ENCODE data around the gene CYLC1. TPM values are rescaled to one million over a fixed set of nuclear protein-coding genes. Genes with fewer than 3 reads are reported as not detected.

CYLC1 gene
- total RNA-seq, 1 experiment from 2014 or later, result not detected

DNA sequence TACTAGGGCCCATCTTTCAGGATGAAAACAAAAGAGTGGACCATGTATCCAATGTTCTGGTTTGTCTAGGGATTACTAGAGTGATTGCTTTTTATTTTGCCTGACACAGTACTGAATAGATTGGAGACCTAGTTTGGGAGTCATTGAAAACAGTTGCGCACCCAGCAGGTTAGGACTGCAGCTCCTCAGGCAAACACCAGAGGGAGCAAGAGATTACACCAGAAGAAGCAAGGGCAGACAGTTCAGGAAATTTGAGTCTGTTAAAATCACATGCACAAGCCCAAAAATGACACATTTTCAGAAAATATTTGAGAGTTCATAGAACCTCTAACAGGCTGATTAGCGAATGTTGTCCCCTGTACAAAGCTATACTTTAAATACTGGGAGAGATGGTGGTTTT lies 55.6 kb downstream of the CYLC1 start:
- intact Hi-C loops (cut with micrococcal nuclease), result no loop called here

DNA sequence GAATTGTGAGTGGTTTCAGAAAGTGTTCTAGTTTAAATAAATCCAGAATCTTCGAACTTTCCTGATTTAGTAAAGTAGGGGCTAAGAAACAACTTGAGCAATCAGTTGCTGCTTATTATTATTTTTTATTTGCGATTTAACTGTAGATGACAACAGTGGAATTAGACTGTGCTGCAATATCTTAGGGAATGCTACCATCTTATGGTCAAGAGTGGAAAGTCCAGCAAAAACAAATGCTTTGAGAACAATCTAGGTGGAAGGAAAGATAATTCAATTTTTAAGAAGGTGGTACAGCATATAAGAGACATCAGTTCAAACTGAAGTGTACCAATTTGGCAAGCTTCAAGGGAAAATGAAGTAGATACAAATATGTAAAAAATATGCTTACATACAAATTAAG lies 73.3 kb downstream of the CYLC1 start:
- Mint-ChIP-seq H3K4me1 (ENCODE audit: insufficient read depth, unreplicated experiment) (peaks cover 7% of the 10 kb centered on the region), H3K27ac (ENCODE audit: low read depth, unreplicated experiment) (no peak overlapping the region), H3K4me3 (ENCODE audit: unreplicated experiment) (no peak overlapping the region), H3K9me3 (ENCODE audit: unreplicated experiment) (no peaks in the 10 kb centered on the region), H3K36me3 (ENCODE audit: insufficient read depth, unreplicated experiment) (no peaks in the 10 kb centered on the region), H3K27me3 (ENCODE audit: insufficient read depth, unreplicated experiment) (no peaks in the 10 kb centered on the region)
- BruUV-seq (replicated peaks), result no TSS peak
- ChIA-PET CTCF (interaction anchor here (0.7 kb wide), 1 partner anchor 1714 kb away, joined by 3 read pairs; no protein-coding TSS in a partner anchor), POLR2A (no interaction called here)
- intact Hi-C loops (cut with micrococcal nuclease), result no loop called here
- DNase-seq (ENCODE audit: unreplicated experiment), result peak; percentile 15
- TF ChIP-seq, protein P1, sequence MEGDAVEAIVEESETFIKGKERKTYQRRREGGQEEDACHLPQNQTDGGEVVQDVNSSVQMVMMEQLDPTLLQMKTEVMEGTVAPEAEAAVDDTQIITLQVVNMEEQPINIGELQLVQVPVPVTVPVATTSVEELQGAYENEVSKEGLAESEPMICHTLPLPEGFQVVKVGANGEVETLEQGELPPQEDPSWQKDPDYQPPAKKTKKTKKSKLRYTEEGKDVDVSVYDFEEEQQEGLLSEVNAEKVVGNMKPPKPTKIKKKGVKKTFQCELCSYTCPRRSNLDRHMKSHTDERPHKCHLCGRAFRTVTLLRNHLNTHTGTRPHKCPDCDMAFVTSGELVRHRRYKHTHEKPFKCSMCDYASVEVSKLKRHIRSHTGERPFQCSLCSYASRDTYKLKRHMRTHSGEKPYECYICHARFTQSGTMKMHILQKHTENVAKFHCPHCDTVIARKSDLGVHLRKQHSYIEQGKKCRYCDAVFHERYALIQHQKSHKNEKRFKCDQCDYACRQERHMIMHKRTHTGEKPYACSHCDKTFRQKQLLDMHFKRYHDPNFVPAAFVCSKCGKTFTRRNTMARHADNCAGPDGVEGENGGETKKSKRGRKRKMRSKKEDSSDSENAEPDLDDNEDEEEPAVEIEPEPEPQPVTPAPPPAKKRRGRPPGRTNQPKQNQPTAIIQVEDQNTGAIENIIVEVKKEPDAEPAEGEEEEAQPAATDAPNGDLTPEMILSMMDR (IDR thresholded peaks at IDR 0.05; ENCODE audit: unreplicated experiment), result peak; percentile 32

More for the DNA sequence above, 55.6 kb downstream of the CYLC1 start:
- TF ChIP-seq, protein P1 (IDR thresholded peaks at IDR 0.05; ENCODE audit: unreplicated experiment), result peak; percentile 47
- ChIA-PET POLR2A (no interaction called here), CTCF (interaction anchor here (0.6 to 1.2 kb wide), 6 partner anchors 12 to 1138 kb away, joined by 3 to 6 read pairs (median 4); no protein-coding TSS in a partner anchor)
- Mint-ChIP-seq H3K36me3 (ENCODE audit: insufficient read depth, unreplicated experiment) (no peaks in the 10 kb centered on the region), H3K4me1 (ENCODE audit: insufficient read depth, unreplicated experiment) (no peaks in the 10 kb centered on the region), H3K9me3 (ENCODE audit: unreplicated experiment) (no peaks in the 10 kb centered on the region), H3K4me3 (ENCODE audit: unreplicated experiment) (no peak overlapping the region), H3K27me3 (ENCODE audit: insufficient read depth, unreplicated experiment) (peaks cover 4% of the 10 kb centered on the region), H3K27ac (ENCODE audit: low read depth, unreplicated experiment) (no peak overlapping the region)
- peak; percentile 23 for DNase-seq (ENCODE audit: unreplicated experiment)
- BruUV-seq (replicated peaks), result no TSS peak
